ENCODE results near the gene DPF3.

- TF ChIP-seq CTCF (IDR thresholded peaks at IDR 0.05) (no peak), POLR2A (IDR thresholded peaks at IDR 0.05) (no peak)
Observed at GRCh38 chr14:72651714-72652113, 242.2 kb downstream of the DPF3 start.
